GM10266 (cell line): ENCODE results near the gene BCAR3.

ENCODE experiments used
- DNase-seq: peaks from one replicate; pipeline ENCODE4 v3.0.0; 2012; ENCODE audit errors: extremely low spot score
- CTCF ChIP-seq: IDR thresholded peaks from 2 replicates; pipeline ENCODE4 v1.5.1; 2012; ENCODE audit warnings: mild to moderate bottlenecking, low read depth; ENCODE audit not compliant: control insufficient read depth, insufficient read depth; ENCODE audit errors: missing control alignments

BCAR3 gene

GRCh38 chr1:93588206-93588605 lies 93.4 kb downstream of the BCAR3 start:
- TF ChIP-seq CTCF: no peak
- DNase-seq: no peak

DNA sequence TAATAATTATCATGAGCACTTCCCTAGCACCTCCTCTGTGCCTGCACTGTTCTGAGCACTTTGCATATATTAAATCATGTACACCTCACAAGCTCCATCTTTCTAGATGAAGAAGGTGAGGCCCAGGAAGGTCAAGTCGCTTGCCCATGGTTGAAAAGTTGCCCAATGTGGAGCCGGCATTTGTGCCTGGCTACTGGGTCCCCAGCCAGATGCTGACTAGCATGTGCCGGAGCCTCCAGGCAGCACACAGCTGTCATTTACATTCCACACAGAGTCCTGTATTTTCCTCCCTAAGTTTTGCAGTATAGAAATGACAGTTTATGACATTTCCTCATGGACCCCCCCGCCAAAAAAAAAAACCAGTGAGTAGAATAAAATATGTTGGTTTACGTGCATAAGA lies 94.3 kb downstream of the BCAR3 start:
- TF ChIP-seq CTCF: no peak
- no peak for DNase-seq

DNA sequence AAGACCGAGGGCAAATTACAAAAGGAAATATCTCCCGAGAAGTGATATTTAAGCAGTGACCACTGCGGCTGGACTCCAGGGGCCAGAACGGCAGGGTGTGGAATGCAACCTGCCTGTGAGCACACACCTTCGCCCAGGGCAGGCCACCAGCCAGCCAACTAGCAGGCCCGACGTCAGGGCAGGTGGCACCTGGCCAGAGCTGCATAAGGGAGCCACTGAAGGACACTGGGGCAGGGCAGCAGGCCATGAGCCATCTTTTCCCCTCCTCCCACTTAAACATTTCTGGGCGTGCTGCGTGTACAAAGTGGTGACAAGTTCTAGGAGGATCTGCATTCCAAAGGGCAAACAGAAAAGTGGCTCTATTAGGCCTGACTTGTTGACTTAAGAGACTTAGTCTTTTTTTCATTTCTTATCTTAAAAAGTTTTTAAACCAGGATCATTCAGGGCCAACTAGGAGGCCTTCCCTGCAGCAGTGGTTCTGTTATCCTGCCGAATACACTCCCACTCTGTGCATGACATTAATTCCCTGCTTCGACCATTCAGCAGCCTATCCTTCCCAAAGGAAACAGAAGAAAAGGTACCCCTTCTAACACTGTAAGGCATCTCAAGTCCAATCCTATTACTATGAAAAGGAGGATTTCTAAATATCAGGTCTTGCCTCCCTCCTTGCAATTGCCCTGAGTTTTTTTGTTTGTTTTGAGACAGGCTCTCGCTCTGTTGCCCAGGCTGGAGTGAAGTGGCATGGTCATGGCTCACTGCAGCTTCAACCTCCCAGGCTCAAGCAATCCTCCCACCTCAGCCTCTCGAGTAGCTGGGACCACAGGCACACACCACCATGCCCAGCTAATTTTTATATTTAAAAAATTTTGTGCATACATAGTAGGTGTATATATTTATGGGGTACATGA lies 96.3 kb downstream of the BCAR3 start:
- DNase-seq: no peak
- no peak for TF ChIP-seq CTCF

- TF ChIP-seq CTCF: no peak
- no peak for DNase-seq
Measured at GRCh38 chr1:93584261-93585003, 97.2 kb downstream of the BCAR3 start.

GRCh38 chr1:93581917-93582850 lies 99.5 kb downstream of the BCAR3 start:
- DNase-seq: no peak
- TF ChIP-seq CTCF: no peak

DNA sequence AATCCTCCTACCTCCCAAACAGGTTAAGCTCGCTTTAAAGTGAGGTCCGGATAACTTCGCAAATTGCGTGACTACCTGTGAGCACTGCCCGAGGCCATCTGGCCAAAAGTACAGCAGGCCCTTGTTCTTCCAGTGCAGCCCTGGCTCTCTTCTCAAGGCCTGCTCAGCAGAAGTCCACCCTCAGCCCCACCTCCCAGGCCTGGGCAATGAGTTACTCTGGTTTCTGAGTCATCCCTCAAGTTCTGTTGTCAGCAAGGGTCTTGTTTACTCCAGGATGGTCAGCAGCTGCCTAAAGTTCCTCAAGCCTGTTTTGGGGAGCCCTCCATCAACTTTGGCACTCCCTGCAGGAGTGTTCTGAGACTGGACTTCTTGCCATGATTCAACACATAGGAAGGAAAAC lies 101.7 kb downstream of the BCAR3 start:
- DNase-seq: no peak
- TF ChIP-seq CTCF: no peak
